GM18861 (cell line): ENCODE data around the gene GNAT2.

Experiments
- ATAC-seq: cut with Tn5 transposase; IDR thresholded peaks from one replicate; pipeline ENCODE4 v1.9.1; 2021; ENCODE audit not compliant: unreplicated experiment

GNAT2 gene

GRCh38 chr1:109613361-109614147 is 5.9 kb downstream of the GNAT2 start:
- ATAC-seq, result no peak

GRCh38 chr1:109611308-109611990 is 8.0 kb downstream of the GNAT2 start:
- no peak for ATAC-seq

- ATAC-seq, result no peak
Observed at GRCh38 chr1:109610609-109611307, 8.7 kb downstream of the GNAT2 start.

- no peak for ATAC-seq
Observed at GRCh38 chr1:109609881-109610280, 9.5 kb downstream of the GNAT2 start.

- ATAC-seq, result no peak
Observed at GRCh38 chr1:109605381-109605780, 14.0 kb downstream of the GNAT2 start.

GRCh38 chr1:109603229-109603628 is 16.2 kb downstream of the GNAT2 start:
- no peak for ATAC-seq

- no peak for ATAC-seq
Observed at GRCh38 chr1:109598655-109599054, 20.8 kb downstream of the GNAT2 start.

GRCh38 chr1:109598156-109598555 is 21.3 kb downstream of the GNAT2 start:
- ATAC-seq, result no peak

GRCh38 chr1:109595531-109595930 is 23.9 kb downstream of the GNAT2 start:
- ATAC-seq, result no peak

- no peak for ATAC-seq
Observed at GRCh38 chr1:109592916-109593315, 26.5 kb downstream of the GNAT2 start.

- no peak for ATAC-seq
Observed at GRCh38 chr1:109589679-109590078, 29.7 kb downstream of the GNAT2 start.

GRCh38 chr1:109589177-109589576 is 30.2 kb downstream of the GNAT2 start:
- no peak for ATAC-seq

GRCh38 chr1:109586055-109586454 is 33.4 kb downstream of the GNAT2 start:
- ATAC-seq, result no peak

- no peak for ATAC-seq
Observed at GRCh38 chr1:109584766-109585165, 34.6 kb downstream of the GNAT2 start.

GRCh38 chr1:109582021-109582420 is 37.4 kb downstream of the GNAT2 start:
- no peak for ATAC-seq

- no peak for ATAC-seq
Observed at GRCh38 chr1:109579491-109579890, 39.9 kb downstream of the GNAT2 start.

- ATAC-seq, result no peak
Observed at GRCh38 chr1:109578947-109579443, 40.4 kb downstream of the GNAT2 start.

GRCh38 chr1:109573785-109574184 is 45.6 kb downstream of the GNAT2 start:
- no peak for ATAC-seq

- ATAC-seq, result no peak
Observed at GRCh38 chr1:109570414-109570813, 49.0 kb downstream of the GNAT2 start.

GRCh38 chr1:109569323-109569722 is 50.1 kb downstream of the GNAT2 start:
- no peak for ATAC-seq

- ATAC-seq, result no peak
Observed at GRCh38 chr1:109567877-109568672, 51.3 kb downstream of the GNAT2 start.
